ENCODE measurements around the gene TOX3.

TOX3 gene

DNA sequence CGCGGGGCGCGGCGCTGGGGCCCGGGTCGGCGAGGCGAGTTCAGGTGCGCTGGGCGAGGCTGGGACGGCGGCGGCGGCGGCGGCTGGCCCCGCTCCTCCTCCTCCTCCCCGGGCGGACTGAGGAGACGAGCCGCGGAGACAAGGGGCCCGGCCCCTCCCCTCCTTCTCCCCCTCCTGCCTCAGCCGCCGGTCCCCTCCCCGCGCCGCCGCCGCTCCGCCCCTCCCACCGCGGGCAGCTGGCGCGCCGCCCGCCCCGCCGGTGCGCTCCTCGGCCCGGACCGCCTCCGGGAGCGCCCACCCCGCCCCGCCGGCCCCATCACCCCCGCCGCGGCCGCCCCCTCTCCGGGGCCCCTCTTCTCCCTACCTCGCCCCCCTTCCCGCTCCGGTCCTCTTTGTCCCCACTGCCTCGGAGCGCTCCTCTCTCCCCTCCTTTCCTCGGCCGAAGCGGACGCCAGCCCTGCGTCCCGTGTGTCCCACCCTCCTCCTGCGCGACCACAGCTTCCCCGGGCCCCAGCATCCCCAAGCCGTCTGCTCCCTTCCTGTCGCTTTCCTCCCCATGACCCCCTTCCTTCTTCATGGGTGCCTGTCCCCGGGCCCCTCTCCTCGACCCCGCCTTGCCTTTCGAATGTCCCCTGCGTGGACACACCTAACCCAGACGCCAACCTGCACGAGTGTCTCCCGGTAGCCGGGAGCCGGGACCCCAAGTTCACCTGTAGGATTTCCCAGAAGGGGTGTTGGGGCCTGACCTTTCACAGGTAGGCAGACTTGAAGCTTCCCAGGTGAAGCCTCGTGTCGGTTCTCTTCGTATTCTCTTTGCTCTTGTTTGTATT lies at the start of gene TOX3:
Gene TOX3, minus strand, starts transcription at position 140 of the 830 bp plus-strand sequence. CDS start 420 bp downstream, outside the sequence.
- DNase-seq, result no peak

DNA sequence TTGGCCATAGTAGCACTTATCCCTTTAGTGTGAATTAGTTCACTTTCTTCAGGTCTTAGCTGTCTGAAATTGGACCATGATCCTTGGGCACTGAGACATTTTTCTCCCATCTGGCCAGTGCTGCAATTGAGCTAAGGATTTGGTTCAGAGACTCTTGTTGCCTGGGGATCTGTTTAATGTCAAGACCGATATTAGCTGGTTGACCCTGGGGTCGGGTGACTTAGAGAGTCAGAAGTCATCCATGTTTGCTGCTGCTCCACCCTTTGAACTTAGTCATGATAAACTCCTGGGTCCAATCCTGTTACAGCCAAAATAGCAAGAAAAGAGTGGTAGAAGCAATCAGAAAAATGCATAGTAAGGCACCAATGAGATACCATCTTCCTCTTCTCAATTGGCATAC lies 45.8 kb upstream of the TOX3 start:
- DNase-seq, result no peak

DNA sequence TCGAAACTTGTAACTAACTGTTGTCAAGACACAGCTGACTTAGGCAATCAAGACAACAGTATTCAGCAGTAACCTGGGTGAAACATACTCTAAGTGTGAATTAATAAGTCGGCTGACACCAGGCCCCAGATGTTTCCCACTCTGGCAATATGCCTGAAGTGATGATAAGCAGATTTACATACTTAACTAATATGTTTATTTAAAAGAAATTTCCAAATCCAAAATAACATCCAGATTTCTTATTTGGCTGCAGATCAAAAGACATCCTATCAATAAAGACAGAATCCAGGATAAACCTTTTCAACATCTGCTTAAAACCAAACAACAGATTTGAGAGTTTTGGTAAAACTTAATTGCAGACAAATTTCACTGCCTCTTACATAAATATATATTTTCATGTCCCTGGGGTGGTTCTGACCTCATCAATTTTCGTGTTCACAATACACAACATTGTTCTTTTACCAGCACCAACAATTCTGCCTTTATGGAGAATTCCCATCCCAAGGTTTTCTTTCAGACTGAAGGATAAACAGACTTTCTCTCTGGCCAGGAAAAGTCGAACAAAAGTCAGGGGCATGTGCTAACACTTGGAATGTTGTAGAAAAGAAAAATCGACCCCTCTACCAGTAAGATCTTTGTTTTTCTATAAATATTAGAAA lies 45.1 kb upstream of the TOX3 start:
- no peak for DNase-seq

DNA sequence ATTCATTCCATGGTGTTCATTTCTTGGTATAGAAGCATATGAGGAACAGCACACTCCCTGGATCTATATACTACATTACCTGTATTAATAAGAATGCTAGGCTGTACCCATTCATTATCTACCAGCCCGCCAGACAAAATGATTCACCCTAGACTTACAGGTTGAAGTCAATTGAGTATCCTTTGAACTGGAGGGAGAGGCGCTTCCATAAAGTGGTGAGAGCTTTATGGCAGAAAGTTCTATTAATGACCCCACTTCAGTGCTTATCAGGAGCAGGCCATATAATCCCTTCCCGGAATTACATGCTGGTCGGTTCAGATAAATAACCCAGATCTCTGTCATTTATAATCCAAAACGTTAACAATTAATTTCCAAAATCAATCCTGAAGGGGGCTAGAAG lies 44.5 kb upstream of the TOX3 start:
- no peak for DNase-seq

- no peak for DNase-seq
These were observed 39.2 kb upstream of the TOX3 start for GRCh38 chr16:52586159-52586558.

- no peak for DNase-seq
These were observed 37.7 kb upstream of the TOX3 start for GRCh38 chr16:52584354-52585320.

DNA sequence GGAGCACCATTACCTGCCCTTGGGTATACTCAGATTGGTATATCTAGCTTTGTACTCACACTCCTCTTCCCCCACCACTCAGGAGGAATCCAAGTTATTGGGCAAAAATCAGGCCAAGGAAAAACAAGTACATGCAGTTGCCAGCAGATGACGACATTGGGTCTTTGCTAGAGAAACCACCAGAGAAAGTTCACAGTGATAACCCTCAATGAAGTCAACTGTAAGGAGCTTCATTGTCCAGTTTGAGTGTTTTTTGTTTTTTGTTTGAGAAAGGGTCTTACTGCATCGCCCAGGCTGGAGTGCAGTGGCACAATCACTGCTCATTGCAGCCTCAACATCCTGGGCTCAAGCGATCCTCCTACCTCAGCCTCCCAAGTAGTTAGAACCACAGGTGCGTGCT lies 34.6 kb upstream of the TOX3 start:
- no peak for DNase-seq

DNA sequence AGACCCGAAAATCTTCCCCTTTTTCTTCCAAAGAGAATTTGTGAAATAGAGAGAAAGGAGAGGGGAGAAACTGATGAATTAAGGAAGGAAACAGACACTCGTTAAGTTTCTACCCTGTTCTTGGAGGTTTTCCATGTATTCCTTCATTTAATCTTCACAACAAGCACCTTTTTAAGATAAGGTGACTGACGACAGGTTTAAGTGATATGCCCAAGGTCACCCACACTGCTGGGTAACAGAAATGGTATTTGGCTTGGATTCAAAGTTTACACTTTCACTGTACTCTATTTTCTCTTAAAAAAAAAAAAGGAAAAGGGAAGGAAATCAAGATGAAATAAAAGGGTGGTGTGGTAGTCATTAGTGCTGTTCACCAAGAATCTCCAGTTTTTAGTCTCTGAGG lies 33.5 kb upstream of the TOX3 start:
- DNase-seq, result no peak

DNA sequence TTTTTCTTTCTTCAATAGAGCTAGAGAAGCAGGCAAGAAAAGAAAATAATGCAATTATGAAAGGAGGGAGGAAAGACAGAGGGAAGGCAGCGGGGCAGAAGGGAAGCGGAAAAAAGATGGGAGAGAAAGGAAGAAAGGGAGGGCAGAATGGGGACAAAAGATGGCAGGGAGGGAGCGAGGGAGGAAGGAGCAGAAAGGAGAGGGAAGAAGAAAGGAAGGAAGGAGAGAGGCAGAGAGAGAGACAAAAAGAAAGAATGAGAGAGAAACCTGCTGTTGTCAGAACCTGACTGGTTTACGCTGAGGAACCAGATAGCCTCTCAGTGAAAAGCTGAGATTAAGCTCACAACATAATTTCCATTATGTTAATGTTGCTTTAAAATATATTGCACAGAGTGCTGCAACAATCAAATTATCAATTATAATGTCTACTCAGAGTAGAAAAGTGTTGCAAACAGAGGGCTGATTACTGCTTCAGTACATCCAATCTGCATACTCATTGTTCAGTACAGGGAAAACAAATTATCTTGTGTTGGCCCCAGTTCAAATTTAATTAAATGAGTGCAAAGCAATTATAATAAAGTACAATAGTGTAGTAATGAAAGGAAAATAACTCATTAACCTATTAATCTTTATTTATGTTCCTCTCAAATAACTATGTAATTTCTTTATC lies 32.0 kb upstream of the TOX3 start:
- DNase-seq, result no peak

GRCh38 chr16:52578007-52578828 lies 31.3 kb upstream of the TOX3 start:
- DNase-seq, result no peak

DNA sequence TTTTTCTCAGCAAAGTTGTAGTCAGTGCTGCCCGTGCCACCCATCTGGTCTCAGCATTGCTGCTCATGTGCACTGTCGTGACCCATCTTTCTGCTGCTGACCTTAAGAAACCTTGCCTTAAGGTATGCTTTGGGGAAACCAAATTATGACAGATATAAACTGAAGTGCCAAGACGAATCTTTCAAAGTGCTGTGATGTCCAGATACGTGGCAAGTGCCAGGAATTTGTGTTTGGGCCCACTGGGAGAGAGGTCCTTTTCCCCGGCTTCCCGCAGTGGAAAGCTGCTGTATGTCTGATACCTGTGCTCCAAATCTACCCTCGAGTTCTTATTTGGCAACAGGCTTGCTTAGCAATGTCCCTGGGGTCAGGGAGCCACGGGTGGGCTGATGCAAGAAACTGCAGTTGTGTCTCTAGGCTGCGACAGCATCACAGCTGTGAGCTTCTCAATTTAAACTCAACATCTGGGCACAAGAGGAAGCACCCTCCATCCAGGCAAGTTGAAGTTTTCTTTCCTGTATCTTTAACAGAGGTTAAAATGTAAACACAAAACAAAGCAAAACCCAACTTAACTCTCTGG lies 30.3 kb upstream of the TOX3 start:
- DNase-seq, result no peak

DNA sequence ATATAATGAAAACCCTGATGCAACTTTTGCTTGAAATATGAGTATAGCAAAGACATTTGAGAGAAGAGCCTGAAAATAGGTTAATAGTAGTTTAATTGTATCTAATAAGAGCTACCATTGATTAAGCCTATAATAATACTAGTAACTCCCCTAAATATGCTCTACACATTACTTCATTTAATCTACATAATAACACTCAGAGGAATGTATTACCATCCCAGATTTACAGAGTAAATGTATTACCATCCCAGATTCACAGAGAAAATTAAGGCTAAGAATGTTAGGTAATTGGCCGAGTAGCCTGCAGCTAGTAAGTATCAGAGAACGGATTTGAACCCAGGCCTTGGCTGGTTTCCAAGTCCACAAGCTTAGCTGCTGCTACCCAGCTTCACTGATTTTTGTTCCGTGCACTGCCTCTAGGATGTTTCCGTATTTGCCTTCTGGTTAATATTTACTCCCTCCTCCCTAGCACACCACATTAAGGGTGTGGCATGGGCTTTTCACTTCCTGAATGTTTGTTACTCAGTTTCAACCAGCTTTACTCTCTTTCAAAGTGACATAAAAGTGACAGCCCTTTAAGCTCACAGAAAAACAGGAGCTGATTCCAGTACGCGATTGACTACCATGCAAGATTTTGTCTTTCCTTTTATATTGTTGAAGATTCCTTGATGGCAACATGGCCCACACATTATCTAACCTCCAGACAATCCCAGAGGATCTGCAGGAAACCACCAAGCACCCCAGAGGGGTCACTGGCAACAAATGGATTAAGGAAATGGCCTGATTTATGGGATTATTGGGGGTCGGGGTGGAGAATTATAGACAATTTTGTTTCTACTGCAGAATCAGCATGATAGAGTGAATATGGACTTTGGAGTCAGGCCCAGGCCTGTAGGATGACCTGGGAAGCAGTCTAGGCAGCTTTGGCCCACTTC lies 26.7 kb upstream of the TOX3 start:
- DNase-seq, result no peak

- DNase-seq, result no peak
These were observed 25.7 kb upstream of the TOX3 start for GRCh38 chr16:52572656-52573055.

- no peak for DNase-seq
These were observed 23.6 kb upstream of the TOX3 start for GRCh38 chr16:52570495-52571091.

DNA sequence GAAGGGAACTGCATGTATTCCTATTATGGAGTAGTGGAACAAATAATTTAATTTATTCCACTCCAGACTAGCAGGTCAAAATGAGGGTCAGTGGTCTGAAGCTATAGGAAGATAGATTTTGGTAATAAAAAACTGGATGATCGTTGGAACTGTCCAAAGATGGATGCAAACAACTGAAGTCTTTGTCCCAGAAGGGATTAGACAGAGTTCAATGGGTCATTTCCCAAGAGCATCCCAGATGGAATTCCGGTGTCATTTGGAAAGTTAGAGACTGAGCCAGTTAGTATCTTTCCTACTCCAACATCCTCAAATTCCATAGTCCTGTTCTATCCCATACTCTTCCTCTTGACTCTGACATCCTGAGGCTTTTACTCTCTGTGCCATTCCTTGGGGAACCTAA lies 22.8 kb upstream of the TOX3 start:
- DNase-seq, result no peak

- DNase-seq, result no peak
These were observed 22.2 kb upstream of the TOX3 start for GRCh38 chr16:52568983-52569690.

DNA sequence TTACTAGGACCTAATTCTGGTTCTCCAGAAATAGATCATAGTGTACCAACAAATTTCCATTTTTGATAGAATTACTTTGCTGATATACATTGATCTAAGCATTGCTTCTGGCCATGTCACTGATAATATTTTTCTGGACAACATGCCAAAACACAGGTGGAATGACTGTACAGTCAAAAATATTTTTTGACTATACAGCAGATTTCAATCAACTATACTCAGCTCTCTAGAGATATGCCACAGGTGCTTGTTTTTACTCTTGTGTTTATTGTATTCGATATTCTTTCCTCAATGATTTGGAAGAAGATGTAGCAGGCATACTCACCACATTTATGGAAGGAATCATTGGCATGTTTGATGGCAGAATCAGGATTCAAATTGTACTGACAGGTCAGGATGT lies 21.6 kb upstream of the TOX3 start:
- DNase-seq, result no peak

DNA sequence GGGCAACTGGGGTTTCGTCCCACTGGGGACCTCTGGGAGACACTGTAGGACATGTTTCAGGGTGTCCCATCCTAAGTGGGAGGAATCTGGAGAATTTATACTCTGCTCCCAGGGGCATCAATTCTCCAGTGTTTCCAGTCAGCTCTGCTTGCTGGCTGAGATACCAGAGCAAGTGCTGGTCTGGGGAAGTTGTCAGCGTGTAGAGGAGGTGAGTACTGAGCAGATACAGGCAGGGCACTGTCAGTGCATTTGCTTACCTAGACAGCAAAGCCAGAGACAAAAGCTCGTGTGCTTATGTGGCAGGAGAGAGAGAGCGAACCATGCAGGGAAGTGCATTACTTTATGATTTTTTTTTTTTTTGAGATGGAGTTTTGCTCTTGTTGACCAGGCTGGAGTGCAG lies 20.2 kb upstream of the TOX3 start:
- DNase-seq, result no peak

All from NCI-H226 (cell line).